Renal pelvis (tissue), 4 donors: ENCODE data around the gene ZHX3. TPM values are rescaled to one million over a fixed set of nuclear protein-coding genes. Genes with fewer than 3 reads are reported as not detected.

Experiments used
- DNase-seq: peaks from one replicate; pipeline ENCODE4 v3.0.0-alpha.2; 2013
- polyA plus RNA-seq, 3 donors: library from polyadenylated mRNA; unstranded; fragments of 120-200 nt; gene quantifications; one replicate each; pipeline ENCODE4 v1.2.1, GENCODE V29; 2013; ENCODE audit not compliant: insufficient read length in 3 of 3

ZHX3 gene
- polyA plus RNA-seq, 3 donors = 21.3 to 26.9 (median 25.5) TPM

GRCh38 chr20:41172296-41173140, 145.0 kb downstream of the ZHX3 start:
- DNase-seq = no peak

GRCh38 chr20:41171736-41172295, 145.7 kb downstream of the ZHX3 start:
- DNase-seq = no peak

- DNase-seq = no peak
Measured at GRCh38 chr20:41170386-41171105, 147.0 kb downstream of the ZHX3 start.

GRCh38 chr20:41169791-41170351, 147.7 kb downstream of the ZHX3 start:
- DNase-seq = no peak

- DNase-seq = no peak
Measured at GRCh38 chr20:41169162-41169690, 148.3 kb downstream of the ZHX3 start.

- no peak for DNase-seq
Measured at GRCh38 chr20:41168281-41169161, 149.0 kb downstream of the ZHX3 start.

GRCh38 chr20:41167481-41168253, 149.9 kb downstream of the ZHX3 start:
- no peak for DNase-seq

GRCh38 chr20:41167118-41167470, 150.4 kb downstream of the ZHX3 start:
- no peak for DNase-seq

- no peak for DNase-seq
Measured at GRCh38 chr20:41166201-41167117, 151.1 kb downstream of the ZHX3 start.

- DNase-seq = no peak
Measured at GRCh38 chr20:41165001-41165882, 152.3 kb downstream of the ZHX3 start.

GRCh38 chr20:41163821-41164220, 153.7 kb downstream of the ZHX3 start:
- DNase-seq = no peak

- DNase-seq = no peak
Measured at GRCh38 chr20:41162396-41162795, 155.1 kb downstream of the ZHX3 start.

- DNase-seq = no peak
Measured at GRCh38 chr20:41161886-41162285, 155.6 kb downstream of the ZHX3 start.

GRCh38 chr20:41160686-41161085, 156.8 kb downstream of the ZHX3 start:
- no peak for DNase-seq

GRCh38 chr20:41159547-41159946, 158.0 kb downstream of the ZHX3 start:
- no peak for DNase-seq

GRCh38 chr20:41158082-41158625, 159.4 kb downstream of the ZHX3 start:
- no peak for DNase-seq

GRCh38 chr20:41155261-41155660, 162.3 kb downstream of the ZHX3 start:
- DNase-seq = no peak
